ENCODE data around the gene FBXW4.

The FBXW4 gene

DNA sequence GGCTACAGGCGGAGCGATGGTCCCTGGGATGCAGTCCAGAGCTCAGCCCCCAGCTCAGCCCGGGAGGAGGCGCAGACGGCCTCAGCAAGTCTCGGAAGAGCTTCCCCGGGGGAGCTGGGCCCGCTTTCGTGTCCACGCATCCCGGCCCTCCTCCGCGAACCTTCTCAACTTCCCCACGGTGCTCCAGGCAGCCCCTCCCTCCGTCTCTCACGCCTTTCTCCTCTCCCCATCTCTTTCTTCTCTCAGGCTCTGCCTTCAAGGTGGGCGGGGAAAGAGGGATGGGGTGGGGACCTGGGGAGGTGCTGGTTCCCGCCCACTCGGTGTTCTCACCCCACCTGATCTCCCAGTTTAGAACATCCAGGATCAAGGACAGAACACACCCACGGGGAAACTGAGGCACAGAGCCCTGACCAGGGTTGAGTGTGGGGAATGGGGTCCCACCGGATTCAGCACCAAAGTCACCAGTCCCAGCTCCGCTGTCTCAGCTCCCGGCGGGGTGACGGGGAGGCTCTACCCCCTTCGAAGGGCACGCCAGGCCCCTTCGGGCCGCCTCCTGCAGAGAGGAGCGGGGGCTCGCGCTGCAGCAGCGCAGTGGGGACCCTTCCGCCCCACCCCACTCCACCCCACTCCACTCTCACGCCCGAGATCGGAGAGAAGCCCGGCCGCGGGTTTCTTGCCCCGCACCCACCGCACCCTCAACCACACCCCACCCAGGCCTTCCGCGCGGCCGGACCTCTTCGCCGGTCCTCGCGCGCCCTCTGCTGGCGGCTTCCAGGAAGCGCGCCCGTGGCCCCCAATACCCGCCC, 125.1 kb downstream of the FBXW4 start:
- Histone ChIP-seq H3K4me3 (ENCODE audit: low read length) (peak overlapping the region; percentile 22), H3K27me3 (ENCODE audit: insufficient read depth, low read length, poor library complexity) (peaks cover 6% of the 10 kb centered on the region)
- no CpG with 5 or more reads among the region's 56 CpGs for WGBS (ENCODE audit: extremely low coverage, insufficient coverage, low lambda C conversion rate)

DNA sequence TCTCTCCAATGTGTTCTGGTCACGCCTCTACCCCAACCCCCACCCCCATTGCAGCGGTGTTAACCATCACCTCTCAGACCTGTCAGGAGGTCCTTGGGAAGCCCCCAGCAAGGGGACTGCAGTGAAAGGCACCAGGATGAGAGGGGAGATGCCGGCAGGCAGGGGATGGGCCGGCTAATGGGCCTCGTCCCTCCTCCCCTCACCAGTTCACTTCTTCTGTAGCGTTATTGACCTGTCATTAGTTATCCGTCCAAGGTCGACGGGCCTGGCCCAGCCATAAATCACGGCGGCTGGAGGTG, 125.7 kb downstream of the FBXW4 start:
- Histone ChIP-seq H3K4me1 (ENCODE audit: control insufficient read depth, low read depth, low read length) (no peaks in the 10 kb centered on the region), H3K79me1 (ENCODE audit: low read length) (no peaks in the 10 kb centered on the region), H3K36me3 (ENCODE audit: control insufficient read depth, insufficient read depth, low read length) (no peaks in the 10 kb centered on the region), H3K56ac (ENCODE audit: low read length) (peak overlapping the region; percentile 59), H4K5ac (ENCODE audit: low read length) (no peak overlapping the region), H3K4me2 (ENCODE audit: low read length) (peak overlapping the region; percentile 75), H2BK5ac (ENCODE audit: low read length) (no peak overlapping the region), H4K8ac (ENCODE audit: low read depth, low read length) (no peak overlapping the region), H3K4me3 (ENCODE audit: low read length) (no peak overlapping the region), H3K9ac (ENCODE audit: low read length) (peak overlapping the region; percentile 39), H2AK5ac (ENCODE audit: low read length) (no peak overlapping the region), H3K23ac (ENCODE audit: low read length) (no peak overlapping the region), H3K18ac (ENCODE audit: low read length) (no peak overlapping the region), H3K27ac (ENCODE audit: low read depth, low read length) (no peak overlapping the region), H2BK120ac (ENCODE audit: low read depth, low read length) (no peak overlapping the region), H3K27me3 (ENCODE audit: insufficient read depth, low read length, poor library complexity) (peaks cover 6% of the 10 kb centered on the region), H2BK15ac (replicated peaks; ENCODE audit: low read depth) (no peak overlapping the region), H3K79me2 (ENCODE audit: control insufficient read depth, insufficient read depth, low read length) (no peaks in the 10 kb centered on the region), H3K4ac (ENCODE audit: low read depth, low read length) (no peak overlapping the region)
- peak; percentile 48 for DNase-seq
- no CpG with 5 or more reads among the region's 11 CpGs for WGBS (ENCODE audit: extremely low coverage, insufficient coverage, low lambda C conversion rate)

More for the DNA sequence above, 125.1 kb downstream of the FBXW4 start:
- DNase-seq, result peak; percentile 72
- Histone ChIP-seq H3K4me1 (ENCODE audit: control insufficient read depth, low read depth, low read length) (no peaks in the 10 kb centered on the region), H4K8ac (ENCODE audit: low read depth, low read length) (no peak overlapping the region), H2BK15ac (replicated peaks; ENCODE audit: low read depth) (no peak overlapping the region), H2BK5ac (ENCODE audit: low read length) (no peak overlapping the region), H2AK5ac (ENCODE audit: low read length) (no peak overlapping the region), H3K79me2 (ENCODE audit: control insufficient read depth, insufficient read depth, low read length) (no peaks in the 10 kb centered on the region), H3K9ac (ENCODE audit: low read length) (peak overlapping the region; percentile 66), H3K4me2 (ENCODE audit: low read length) (peak overlapping the region; percentile 75), H3K56ac (ENCODE audit: low read length) (peak overlapping the region; percentile 82), H3K36me3 (ENCODE audit: control insufficient read depth, insufficient read depth, low read length) (no peaks in the 10 kb centered on the region), H3K23ac (ENCODE audit: low read length) (no peak overlapping the region), H3K4ac (ENCODE audit: low read depth, low read length) (no peak overlapping the region), H3K18ac (ENCODE audit: low read length) (no peak overlapping the region), H3K79me1 (ENCODE audit: low read length) (no peaks in the 10 kb centered on the region), H2BK120ac (ENCODE audit: low read depth, low read length) (no peak overlapping the region), H3K27ac (ENCODE audit: low read depth, low read length) (no peak overlapping the region), H4K5ac (ENCODE audit: low read length) (no peak overlapping the region)

DNA sequence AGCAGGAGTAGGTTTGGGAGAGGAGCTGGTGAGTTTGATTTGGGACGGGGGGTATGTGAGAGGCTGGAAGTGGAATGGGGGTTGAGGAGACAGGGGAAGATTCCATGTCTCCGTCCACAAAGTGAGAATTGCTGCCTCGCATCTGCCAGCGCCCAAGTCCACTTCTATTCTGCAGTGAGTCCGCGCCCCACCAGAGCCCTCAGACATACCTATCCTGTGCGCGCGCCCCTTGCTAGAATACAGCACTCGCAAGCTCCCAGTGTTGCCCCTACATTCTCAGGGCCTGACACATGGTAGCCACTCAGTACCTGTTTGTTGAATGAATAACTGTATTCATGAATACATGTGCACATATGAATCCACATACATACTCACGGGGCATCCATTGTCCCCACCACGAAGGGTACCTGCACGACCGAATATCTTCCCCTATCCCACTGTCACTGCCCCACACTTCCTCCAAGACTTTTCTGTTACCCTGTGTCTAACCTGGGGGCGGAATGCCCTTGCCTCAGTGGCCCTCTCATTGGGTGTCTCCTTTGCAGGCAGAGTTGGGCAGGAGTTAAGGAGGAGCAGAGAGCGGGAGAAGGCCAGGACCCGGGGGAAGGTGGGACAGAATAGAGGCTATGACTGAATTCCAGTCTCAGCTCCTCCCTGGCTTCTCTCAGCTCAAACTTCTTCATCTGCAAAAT, 126.8 kb downstream of the FBXW4 start:
- no peak overlapping the region for H3K4ac ChIP-seq (ENCODE audit: low read depth, low read length)

DNA sequence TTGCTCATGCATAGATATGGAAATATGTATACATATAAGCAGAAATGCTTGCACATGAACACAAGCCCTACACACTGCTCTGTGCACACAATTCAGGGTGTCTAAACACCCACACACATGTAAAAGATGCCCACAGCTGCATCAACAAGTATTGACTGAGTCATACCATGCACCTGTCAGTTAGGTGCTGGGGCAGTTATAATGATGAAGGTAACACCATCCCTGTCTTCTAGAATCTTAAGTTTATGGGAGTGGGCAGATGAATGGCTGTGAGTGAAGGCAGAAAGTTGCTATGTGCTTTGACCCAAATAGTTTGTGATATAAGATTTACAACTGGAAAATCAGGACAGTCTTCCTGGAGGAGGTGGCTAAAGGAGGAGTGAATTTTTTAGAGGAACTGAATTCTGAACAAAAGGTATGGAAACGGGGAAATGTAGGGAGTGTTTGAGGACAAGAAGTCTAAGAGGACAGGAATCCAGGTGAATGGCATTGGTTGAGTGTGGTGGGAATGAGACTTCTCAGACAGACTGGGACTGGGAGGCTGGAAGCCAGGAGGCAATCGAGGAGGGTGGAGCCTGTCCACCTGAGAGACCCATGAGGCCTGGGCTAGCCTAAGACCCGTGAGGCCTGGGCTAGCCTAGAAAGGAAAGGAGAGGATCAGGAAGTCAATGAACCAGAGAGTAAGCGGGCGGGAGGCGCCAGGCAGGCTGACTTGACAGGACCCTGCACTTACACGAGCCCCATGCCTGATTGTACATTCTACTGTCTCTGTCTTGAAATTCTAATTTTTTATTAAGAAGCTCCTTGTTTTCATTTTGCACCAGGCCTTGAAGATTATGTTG, 127.6 kb downstream of the FBXW4 start:
- no peak for DNase-seq
- Histone ChIP-seq H3K36me3 (ENCODE audit: control insufficient read depth, insufficient read depth, low read length) (no peaks in the 10 kb centered on the region), H2AK5ac (ENCODE audit: low read length) (no peak overlapping the region), H3K79me2 (ENCODE audit: control insufficient read depth, insufficient read depth, low read length) (no peaks in the 10 kb centered on the region), H3K4ac (ENCODE audit: low read depth, low read length) (no peak overlapping the region), H3K56ac (ENCODE audit: low read length) (no peak overlapping the region), H2BK120ac (ENCODE audit: low read depth, low read length) (no peak overlapping the region), H3K18ac (ENCODE audit: low read length) (no peak overlapping the region), H3K23ac (ENCODE audit: low read length) (no peak overlapping the region), H3K4me1 (ENCODE audit: control insufficient read depth, low read depth, low read length) (no peaks in the 10 kb centered on the region), H2BK5ac (ENCODE audit: low read length) (no peak overlapping the region), H3K9ac (ENCODE audit: low read length) (no peak overlapping the region), H3K4me3 (ENCODE audit: low read length) (no peak overlapping the region), H3K4me2 (ENCODE audit: low read length) (no peak overlapping the region), H3K79me1 (ENCODE audit: low read length) (no peaks in the 10 kb centered on the region), H3K27ac (ENCODE audit: low read depth, low read length) (no peak overlapping the region), H2BK15ac (replicated peaks; ENCODE audit: low read depth) (no peak overlapping the region), H4K5ac (ENCODE audit: low read length) (no peak overlapping the region), H4K8ac (ENCODE audit: low read depth, low read length) (no peak overlapping the region), H3K27me3 (ENCODE audit: insufficient read depth, low read length, poor library complexity) (peaks cover 6% of the 10 kb centered on the region)
- no CpG with 5 or more reads among the region's 7 CpGs for WGBS (ENCODE audit: extremely low coverage, insufficient coverage, low lambda C conversion rate)

More for the DNA sequence above, 126.8 kb downstream of the FBXW4 start:
- no peak overlapping the region for H3K23ac ChIP-seq (ENCODE audit: low read length)
- no peak overlapping the region for H4K8ac ChIP-seq (ENCODE audit: low read depth, low read length)
- no peaks in the 10 kb centered on the region for H3K4me1 ChIP-seq (ENCODE audit: control insufficient read depth, low read depth, low read length)
- no peaks in the 10 kb centered on the region for H3K79me2 ChIP-seq (ENCODE audit: control insufficient read depth, insufficient read depth, low read length)
- no peaks in the 10 kb centered on the region for H3K79me1 ChIP-seq (ENCODE audit: low read length)
- no peak overlapping the region for H3K9ac ChIP-seq (ENCODE audit: low read length)
- no peak for DNase-seq
- no peak overlapping the region for H3K18ac ChIP-seq (ENCODE audit: low read length)
- H3K56ac ChIP-seq (ENCODE audit: low read length), result no peak overlapping the region
- WGBS (ENCODE audit: extremely low coverage, insufficient coverage, low lambda C conversion rate), result no CpG with 5 or more reads among the region's 17 CpGs
- no peak overlapping the region for H3K4me2 ChIP-seq (ENCODE audit: low read length)
- H3K27ac ChIP-seq (ENCODE audit: low read depth, low read length), result no peak overlapping the region
- no peak overlapping the region for H2BK15ac ChIP-seq (replicated peaks; ENCODE audit: low read depth)
- no peak overlapping the region for H2BK5ac ChIP-seq (ENCODE audit: low read length)
- peaks cover 6% of the 10 kb centered on the region for H3K27me3 ChIP-seq (ENCODE audit: insufficient read depth, low read length, poor library complexity)
- no peaks in the 10 kb centered on the region for H3K36me3 ChIP-seq (ENCODE audit: control insufficient read depth, insufficient read depth, low read length)
- no peak overlapping the region for H4K5ac ChIP-seq (ENCODE audit: low read length)
- H3K4me3 ChIP-seq (ENCODE audit: low read length), result no peak overlapping the region
- H2AK5ac ChIP-seq (ENCODE audit: low read length), result no peak overlapping the region
- no peak overlapping the region for H2BK120ac ChIP-seq (ENCODE audit: low read depth, low read length)

DNA sequence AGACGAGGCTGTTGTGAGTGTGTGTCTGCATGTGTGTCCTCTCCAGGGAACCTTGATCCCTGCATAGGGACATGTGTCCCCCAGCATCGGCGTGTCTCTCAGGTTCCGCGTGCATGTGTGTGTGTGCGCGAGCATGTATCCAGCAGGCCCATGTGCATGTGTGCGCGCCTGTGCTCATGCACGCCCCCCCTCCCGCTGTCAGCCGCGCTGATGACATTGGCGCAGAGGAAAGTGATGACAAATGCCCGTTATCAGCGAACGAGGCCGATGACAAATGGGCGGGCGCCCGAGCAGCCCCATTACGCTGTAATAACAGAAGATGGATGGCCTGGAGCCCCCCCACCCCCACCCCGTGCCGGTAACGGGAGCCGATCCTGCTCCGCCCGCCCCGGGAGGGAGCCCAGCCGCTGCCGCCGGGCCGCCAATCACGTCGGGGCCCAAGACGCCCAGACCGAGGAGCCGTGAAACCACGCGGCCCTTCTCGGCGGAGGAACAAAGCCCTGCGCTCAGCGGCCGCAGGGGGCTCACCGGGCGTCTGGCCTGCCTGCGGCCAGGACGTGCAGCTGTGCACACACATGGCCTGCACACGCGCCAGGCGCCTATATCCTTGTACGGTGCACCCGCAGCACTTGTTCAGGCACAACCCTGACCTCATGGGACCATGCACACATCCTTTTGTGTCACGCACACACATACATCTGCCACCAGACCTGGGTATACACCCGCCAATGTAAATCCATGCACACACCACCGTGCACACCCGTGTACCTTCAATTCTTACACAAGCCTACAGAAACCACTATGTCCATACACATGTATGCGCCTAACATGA, 128.4 kb downstream of the FBXW4 start:
- peak; percentile 40 for DNase-seq
- WGBS (ENCODE audit: extremely low coverage, insufficient coverage, low lambda C conversion rate), result no CpG with 5 or more reads among the region's 59 CpGs
- Histone ChIP-seq H3K18ac (ENCODE audit: low read length) (no peak overlapping the region), H3K27ac (ENCODE audit: low read depth, low read length) (no peak overlapping the region), H3K9ac (ENCODE audit: low read length) (no peak overlapping the region), H4K8ac (ENCODE audit: low read depth, low read length) (no peak overlapping the region), H3K4me2 (ENCODE audit: low read length) (peak overlapping the region; percentile 22), H2BK5ac (ENCODE audit: low read length) (no peak overlapping the region), H3K79me2 (ENCODE audit: control insufficient read depth, insufficient read depth, low read length) (no peaks in the 10 kb centered on the region), H3K4me3 (ENCODE audit: low read length) (no peak overlapping the region), H3K56ac (ENCODE audit: low read length) (peak overlapping the region; percentile 40), H2AK5ac (ENCODE audit: low read length) (no peak overlapping the region), H2BK15ac (replicated peaks; ENCODE audit: low read depth) (no peak overlapping the region), H3K4ac (ENCODE audit: low read depth, low read length) (no peak overlapping the region), H4K5ac (ENCODE audit: low read length) (no peak overlapping the region), H3K36me3 (ENCODE audit: control insufficient read depth, insufficient read depth, low read length) (no peaks in the 10 kb centered on the region), H3K4me1 (ENCODE audit: control insufficient read depth, low read depth, low read length) (no peaks in the 10 kb centered on the region), H2BK120ac (ENCODE audit: low read depth, low read length) (no peak overlapping the region), H3K23ac (ENCODE audit: low read length) (no peak overlapping the region), H3K27me3 (ENCODE audit: insufficient read depth, low read length, poor library complexity) (peaks cover 6% of the 10 kb centered on the region), H3K79me1 (ENCODE audit: low read length) (no peaks in the 10 kb centered on the region)
